HepG2 (cell line): Measurements from ENCODE around the gene RRAD. TPM values are rescaled to one million over a fixed set of nuclear protein-coding genes. Genes with fewer than 3 reads are reported as not detected.

Source experiments
- CBX1 ChIP-seq: IDR thresholded peaks from one replicate; pipeline ENCODE4 v1.6.1; 2016; ENCODE audit warnings: antibody characterized with exemption, low read depth
- CC2D1A ChIP-seq: sonication (generic); formaldehyde crosslinking; IDR thresholded peaks from 2 replicates; pipeline ENCODE4 v1.8.1; 2023; ENCODE audit warnings: mild to moderate bottlenecking, missing genetic modification reagents
- CHD2 ChIP-seq: IDR thresholded peaks from 2 replicates; pipeline ENCODE4 v1.6.1; 2011; ENCODE audit warnings: low read depth, low read length, improper control_type of control experiment
- CREB3 ChIP-seq: sonication (generic); formaldehyde crosslinking; IDR thresholded peaks from 2 replicates; pipeline ENCODE4 v1.5.0; 2020; ENCODE audit warnings: missing genetic modification reagents
- HHEX ChIP-seq: IDR thresholded peaks from 2 replicates; pipeline ENCODE4 v1.6.1; 2016; ENCODE audit warnings: control low read depth
- HNF4A ChIP-seq: sonication (generic); formaldehyde crosslinking; IDR thresholded peaks from 2 replicates; pipeline ENCODE4 v1.4.0; 2020; ENCODE audit warnings: missing genetic modification reagents
- HNRNPLL ChIP-seq: fragments of 200-400 bp; formaldehyde crosslinking; IDR thresholded peaks from 2 replicates; pipeline ENCODE4 v1.6.1; 2017; ENCODE audit warnings: mild to moderate bottlenecking, low read depth, low read length; ENCODE audit not compliant: poor library complexity, severe bottlenecking
- KDM5B ChIP-seq: sonication (generic); formaldehyde crosslinking; IDR thresholded peaks from 2 replicates; pipeline ENCODE4 v1.4.0; 2020; ENCODE audit warnings: missing genetic modification reagents, mild to moderate bottlenecking, borderline replicate concordance
- NFIB ChIP-seq: sonication (generic); formaldehyde crosslinking; IDR thresholded peaks from 2 replicates; pipeline ENCODE4 v1.9.0; 2021; ENCODE audit warnings: missing genetic modification reagents, mild to moderate bottlenecking, borderline replicate concordance
- PAF1 ChIP-seq: IDR thresholded peaks from 2 replicates; pipeline ENCODE4 v1.6.1; 2016; ENCODE audit warnings: missing genetic modification reagents, missing compliant biosample characterization
- SIX1 ChIP-seq: sonication (generic); formaldehyde crosslinking; IDR thresholded peaks from 2 replicates; pipeline ENCODE4 v1.4.0; 2020; ENCODE audit warnings: missing genetic modification reagents, borderline replicate concordance
- SP140L ChIP-seq: sonication (generic); formaldehyde crosslinking; IDR thresholded peaks from 2 replicates; pipeline ENCODE4 v1.4.0; 2020; ENCODE audit warnings: missing genetic modification reagents, borderline replicate concordance
- ZBTB7B ChIP-seq: sonication (generic); formaldehyde crosslinking; IDR thresholded peaks from 2 replicates; pipeline ENCODE4 v1.4.0; 2020; ENCODE audit warnings: missing genetic modification reagents
- ZEB1 ChIP-seq: IDR thresholded peaks from 2 replicates; pipeline ENCODE4 v1.6.1; 2012; ENCODE audit warnings: mild to moderate bottlenecking, low read depth, inconsistent platforms; ENCODE audit not compliant: insufficient replicate concordance
- ZHX2 ChIP-seq, 2 experiments: sonication (generic) in 1 of 2; formaldehyde crosslinking in 1 of 2; IDR thresholded peaks; 2 replicates each; pipeline versions ENCODE4 v1.6.1 to v1.9.0; 2014 to 2022; ENCODE audit warnings: antibody characterized with exemption in 1 of 2, borderline replicate concordance in 1 of 2, inconsistent platforms in 1 of 2, low read depth in 1 of 2, missing genetic modification reagents in 1 of 2
- ZNF253 ChIP-seq: sonication (generic); formaldehyde crosslinking; IDR thresholded peaks from 2 replicates; pipeline ENCODE4 v1.8.0; 2022; ENCODE audit warnings: mild to moderate bottlenecking, missing genetic modification reagents, borderline replicate concordance
- ZNF558 ChIP-seq: sonication (generic); formaldehyde crosslinking; IDR thresholded peaks from 2 replicates; pipeline ENCODE4 v1.9.0; 2022; ENCODE audit warnings: mild to moderate bottlenecking, missing genetic modification reagents, borderline replicate concordance
- ZNF619 ChIP-seq: sonication (generic); formaldehyde crosslinking; IDR thresholded peaks from 2 replicates; pipeline ENCODE4 v1.4.0; 2020; ENCODE audit warnings: mild to moderate bottlenecking, missing genetic modification reagents
- ZNF629 ChIP-seq: sonication (generic); formaldehyde crosslinking; conservative IDR thresholded peaks from 2 replicates; pipeline ENCODE4 v1.5.0; 2020; ENCODE audit warnings: missing genetic modification reagents
- ZNF776 ChIP-seq: sonication (generic); formaldehyde crosslinking; IDR thresholded peaks from 2 replicates; pipeline ENCODE4 v1.4.0; 2020; ENCODE audit warnings: mild to moderate bottlenecking, missing genetic modification reagents
- ZNF788 ChIP-seq: sonication (generic); formaldehyde crosslinking; IDR thresholded peaks from 2 replicates; pipeline ENCODE4 v1.5.0; 2020; ENCODE audit warnings: mild to moderate bottlenecking, missing genetic modification reagents, borderline replicate concordance
- polyA plus RNA-seq, 8 experiments: library from polyadenylated mRNA; depleted of rRNA in 3 of 8; stranded (reverse) in 7 of 8; unstranded in 1 of 8; fragments of >200 nt; fragmentation: Illumina TruSeq in 4 of 8; extraction: Trizol in 4 of 8; gene quantifications; 2 replicates each; pipeline versions ENCODE4 v1.2.1 to v1.2.3, GENCODE V29; 2011 to 2016; ENCODE audit warnings: low read depth in 4 of 8, missing spikeins in 1 of 8, mixed read lengths in 1 of 8; ENCODE audit not compliant: insufficient read depth in 1 of 8
- total RNA-seq, 5 experiments: library from RNA; depleted of rRNA; stranded (reverse); fragments of >200 nt; fragmentation: Illumina TruSeq; extraction: Trizol; gene quantifications; 2 replicates each; pipeline ENCODE4 v1.2.3, GENCODE V29; 2016; ENCODE audit warnings: low read depth in 1 of 5
- TF ChIP-seq, protein P1 (sequence below): sonication (generic); formaldehyde crosslinking; IDR thresholded peaks from 2 replicates; pipeline ENCODE4 v1.8.0; 2022; ENCODE audit warnings: mild to moderate bottlenecking, missing genetic modification reagents, borderline replicate concordance

Gene RRAD
- total and polyA plus RNA-seq, 2 of the 13 experiments (the other 11 are each of a cell fraction or from before 2014, with no cell fraction given) = 0.80 to 1.1 TPM

DNA sequence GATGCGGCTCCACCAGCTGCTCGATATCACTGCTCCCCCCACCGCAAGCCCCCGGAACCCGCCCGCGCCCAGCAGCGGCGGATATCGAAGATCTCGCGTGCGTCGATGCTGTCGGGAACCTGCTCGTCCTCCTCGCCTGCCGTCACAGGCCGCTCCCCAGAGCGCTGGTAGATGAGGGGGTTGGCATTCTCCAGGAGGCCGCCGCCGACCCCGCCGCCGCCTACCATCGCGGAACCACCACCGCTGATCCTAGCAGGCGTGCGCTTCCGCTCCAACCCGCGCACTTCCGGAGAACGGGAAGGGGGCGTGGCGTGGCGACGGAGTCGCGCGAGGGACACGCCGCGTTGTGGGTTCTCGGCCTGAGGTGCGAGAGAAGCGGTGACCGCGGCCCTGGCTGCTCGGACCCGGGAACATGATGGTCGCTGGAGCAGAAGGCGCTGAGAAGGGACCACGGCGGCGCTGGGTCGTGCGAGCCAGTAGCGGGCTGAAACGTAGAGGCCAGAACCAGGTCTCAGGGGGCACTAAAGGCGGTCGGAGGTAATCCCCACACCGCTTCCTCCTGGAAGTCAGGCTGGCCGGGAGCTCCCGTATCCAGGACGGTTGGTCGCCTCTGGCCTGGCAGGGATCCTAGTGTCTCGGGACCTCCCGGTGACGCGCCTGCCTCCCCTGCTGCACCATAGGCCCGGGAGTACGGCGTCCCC lies 9.0 kb upstream of the RRAD start, which contains the start of gene CIAO2B (continued):
- TF ChIP-seq, protein P1, sequence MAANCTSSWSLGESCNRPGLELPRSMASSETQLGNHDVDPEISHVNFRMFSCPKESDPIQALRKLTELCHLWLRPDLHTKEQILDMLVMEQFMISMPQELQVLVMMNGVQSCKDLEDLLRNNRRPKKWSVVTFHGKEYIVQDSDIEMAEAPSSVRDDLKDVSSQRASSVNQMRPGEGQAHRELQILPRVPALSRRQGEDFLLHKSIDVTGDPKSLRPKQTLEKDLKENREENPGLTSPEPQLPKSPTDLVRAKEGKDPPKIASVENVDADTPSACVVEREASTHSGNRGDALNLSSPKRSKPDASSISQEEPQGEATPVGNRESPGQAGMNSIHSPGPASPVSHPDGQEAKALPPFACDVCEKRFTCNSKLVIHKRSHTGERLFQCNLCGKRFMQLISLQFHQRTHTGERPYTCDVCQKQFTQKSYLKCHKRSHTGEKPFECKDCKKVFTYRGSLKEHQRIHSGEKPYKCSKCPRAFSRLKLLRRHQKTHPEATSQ = no peak; the same call in 1 of the 2 replicates
- TF ChIP-seq ZEB1 (no peak), HHEX (no peak), ZNF619 (CRISPR knock-in tag) (peak; percentile 83; the same call in 1 of the 2 replicates), CREB3 (CRISPR knock-in tag) (peak; percentile 89), ZNF253 (CRISPR knock-in tag) (peak; percentile 47; the same call in 1 of the 2 replicates), ZBTB7B (CRISPR knock-in tag) (peak; percentile 64; the same call in 1 of the 2 replicates), SP140L (CRISPR knock-in tag) (no peak), CC2D1A (CRISPR knock-in tag) (0 out of 2 replicates have a peak, but pooled peaks have one; percentile 45), ZNF788 (peak; percentile 89; the same call in 1 of the 2 replicates), PAF1 (CRISPR knock-in tag) (no peak), SIX1 (CRISPR knock-in tag) (no peak), KDM5B (CRISPR knock-in tag) (peak; percentile 94), ZNF629 (CRISPR knock-in tag) (peak; percentile 50), CHD2 (peak; percentile 88), ZNF558 (peak; percentile 88), ZNF776 (CRISPR knock-in tag) (peak; percentile 96), HNRNPLL (peak; percentile 76), ZHX2 (IDR thresholded peaks at IDR 0.05; ENCODE audit: low read depth) (no peak), ZHX2 (CRISPR knock-in tag; IDR thresholded peaks at IDR 0.05; ENCODE audit: borderline replicate concordance) (peak; percentile 91; the same call in 1 of the 2 replicates), CBX1 (peak; percentile 77), NFIB (CRISPR knock-in tag) (peak; percentile 95; the same call in 1 of the 2 replicates), HNF4A (CRISPR knock-in tag) (peak; percentile 70)
